HG03457 (cell line): ENCODE results near the gene PTPN14.

Experiments
- ATAC-seq: cut with Tn5 transposase; IDR thresholded peaks from one replicate; pipeline ENCODE4 v1.9.1; 2021; ENCODE audit warnings: moderate number of reproducible peaks; ENCODE audit not compliant: unreplicated experiment

Gene PTPN14

DNA sequence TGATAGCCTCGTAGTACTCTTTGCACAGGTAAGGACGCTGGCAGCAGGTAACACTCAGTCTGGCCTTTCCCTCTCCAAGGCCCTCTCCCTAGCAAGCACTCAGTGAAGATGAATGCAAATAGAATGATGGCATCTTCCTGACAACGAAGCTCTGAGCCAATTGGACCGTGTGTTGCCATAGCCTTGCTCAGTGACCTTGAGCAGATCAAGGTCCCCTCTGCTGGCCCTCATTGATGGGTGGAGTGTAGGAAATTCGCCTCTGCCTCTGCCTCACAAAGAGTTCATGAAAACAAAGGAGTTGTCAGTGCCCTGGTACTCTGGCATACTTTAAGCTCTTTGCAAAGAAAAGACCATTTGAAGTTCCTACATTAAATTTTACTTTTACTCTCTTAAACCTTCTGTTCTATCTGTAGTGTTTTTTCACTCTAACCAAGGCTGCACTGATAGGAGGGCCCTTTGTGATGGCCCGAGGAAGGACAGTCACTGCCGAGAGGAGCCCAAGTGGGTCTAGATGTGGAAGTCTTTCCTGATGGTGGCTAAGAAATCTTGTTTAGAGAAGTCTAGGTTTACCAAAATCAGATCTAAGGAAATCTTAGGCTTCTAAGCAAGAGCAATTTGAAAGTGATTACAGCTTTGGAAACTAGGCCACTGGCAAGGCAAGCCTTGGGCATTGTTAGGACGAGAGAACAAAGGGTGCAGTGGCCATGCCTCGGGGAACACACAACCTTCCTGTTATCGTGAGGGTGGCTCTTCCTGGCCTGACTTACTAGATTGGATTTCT is 232.3 kb downstream of the PTPN14 start:
- ATAC-seq = no peak

DNA sequence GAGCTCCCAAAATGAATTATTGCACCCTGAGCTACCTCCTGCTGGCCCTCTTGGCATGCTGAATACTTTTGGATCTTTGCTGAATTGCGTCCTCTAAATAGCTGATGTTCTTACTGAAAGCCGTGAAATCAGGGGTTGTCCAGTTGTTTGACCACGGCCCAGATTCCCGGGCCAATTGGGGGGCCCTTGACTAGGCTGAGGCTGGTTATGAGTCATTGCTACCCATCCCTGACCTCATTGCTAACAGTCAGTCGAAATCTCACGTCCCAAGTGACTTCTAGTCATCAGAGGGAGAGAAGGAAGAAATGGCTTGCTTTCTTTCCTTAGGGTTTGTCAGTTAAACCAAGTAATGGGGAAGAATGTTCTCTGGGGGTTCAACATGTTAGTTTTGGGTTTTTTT is 233.0 kb downstream of the PTPN14 start:
- no peak for ATAC-seq

GRCh38 chr1:214317734-214318133 is 233.7 kb downstream of the PTPN14 start:
- no peak for ATAC-seq

GRCh38 chr1:214317300-214317699 is 234.1 kb downstream of the PTPN14 start:
- no peak for ATAC-seq

DNA sequence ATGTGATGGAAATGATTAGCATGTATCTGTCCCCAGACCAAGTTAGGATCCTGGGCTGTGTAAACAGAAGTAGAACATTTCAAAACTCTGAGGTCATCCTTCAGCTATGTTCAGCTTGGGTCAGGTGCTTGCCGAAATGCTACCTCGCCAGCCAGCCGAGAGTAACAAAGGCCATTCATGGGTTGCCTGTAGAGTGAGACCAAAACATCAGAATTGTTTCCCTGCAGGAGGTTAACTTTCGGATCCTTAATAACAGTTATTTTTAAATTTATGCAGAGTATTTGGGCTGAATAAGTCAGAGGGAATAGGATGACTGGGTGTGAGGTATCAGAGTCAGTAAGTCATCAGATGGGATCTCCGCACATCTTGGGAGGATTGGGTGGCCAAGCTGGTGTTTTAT is 234.8 kb downstream of the PTPN14 start:
- no peak for ATAC-seq

DNA sequence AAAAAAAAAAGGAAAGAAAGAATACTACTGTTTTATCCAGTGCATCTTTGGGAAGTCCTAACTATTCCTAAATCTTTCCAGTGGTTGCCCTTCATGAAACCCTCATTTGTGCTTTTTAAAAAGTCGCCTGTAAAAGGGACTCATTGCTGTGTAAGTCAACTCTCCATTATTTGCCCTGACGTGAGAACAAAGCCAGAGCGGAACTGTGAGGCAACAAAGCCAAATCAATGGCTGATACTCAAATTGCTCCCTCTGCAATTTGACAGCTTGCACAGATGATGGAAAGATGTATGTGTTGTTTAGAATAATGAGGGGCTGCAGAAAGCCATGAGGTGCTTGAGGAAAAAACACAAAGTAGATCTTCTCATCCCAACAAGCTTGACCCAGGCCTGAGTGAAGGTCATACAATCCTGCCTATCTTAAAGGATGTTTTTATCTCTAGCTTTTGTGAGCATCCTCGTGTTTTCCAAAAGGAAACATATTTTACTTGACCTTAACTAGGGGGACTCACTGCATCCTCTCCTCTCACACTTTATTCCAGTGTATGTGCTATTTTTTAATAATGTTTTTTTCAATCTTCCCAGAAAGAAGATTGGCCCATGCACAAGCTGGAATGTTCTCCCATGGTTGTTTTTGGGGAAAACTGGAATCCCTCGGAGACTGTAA is 237.1 kb downstream of the PTPN14 start:
- no peak for ATAC-seq

DNA sequence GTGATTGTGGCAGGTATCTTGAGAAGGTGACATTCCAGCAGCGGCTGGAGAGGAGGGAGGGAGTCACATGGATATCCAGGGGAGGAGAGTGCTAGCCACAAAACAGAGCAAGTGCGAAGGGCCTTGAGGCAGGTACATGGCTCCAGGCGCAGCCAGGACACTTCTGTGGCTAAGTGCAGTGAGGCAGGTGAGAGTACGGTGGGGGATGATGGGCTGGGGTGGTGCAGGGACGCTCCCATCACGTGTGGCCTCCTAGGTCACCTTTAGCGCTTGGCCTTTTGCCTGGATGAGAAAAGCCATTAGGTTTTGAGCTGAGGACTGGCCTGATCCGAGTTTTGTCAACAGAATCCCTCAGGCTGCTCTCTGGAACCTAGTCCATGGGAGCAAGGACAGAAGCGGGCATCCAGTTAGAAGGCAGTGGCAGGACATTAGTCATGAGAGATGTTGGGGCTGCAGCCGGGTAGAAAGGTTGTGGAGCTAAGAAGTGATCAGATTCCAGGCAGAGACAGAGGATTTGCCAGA is 238.8 kb downstream of the PTPN14 start:
- no peak for ATAC-seq

DNA sequence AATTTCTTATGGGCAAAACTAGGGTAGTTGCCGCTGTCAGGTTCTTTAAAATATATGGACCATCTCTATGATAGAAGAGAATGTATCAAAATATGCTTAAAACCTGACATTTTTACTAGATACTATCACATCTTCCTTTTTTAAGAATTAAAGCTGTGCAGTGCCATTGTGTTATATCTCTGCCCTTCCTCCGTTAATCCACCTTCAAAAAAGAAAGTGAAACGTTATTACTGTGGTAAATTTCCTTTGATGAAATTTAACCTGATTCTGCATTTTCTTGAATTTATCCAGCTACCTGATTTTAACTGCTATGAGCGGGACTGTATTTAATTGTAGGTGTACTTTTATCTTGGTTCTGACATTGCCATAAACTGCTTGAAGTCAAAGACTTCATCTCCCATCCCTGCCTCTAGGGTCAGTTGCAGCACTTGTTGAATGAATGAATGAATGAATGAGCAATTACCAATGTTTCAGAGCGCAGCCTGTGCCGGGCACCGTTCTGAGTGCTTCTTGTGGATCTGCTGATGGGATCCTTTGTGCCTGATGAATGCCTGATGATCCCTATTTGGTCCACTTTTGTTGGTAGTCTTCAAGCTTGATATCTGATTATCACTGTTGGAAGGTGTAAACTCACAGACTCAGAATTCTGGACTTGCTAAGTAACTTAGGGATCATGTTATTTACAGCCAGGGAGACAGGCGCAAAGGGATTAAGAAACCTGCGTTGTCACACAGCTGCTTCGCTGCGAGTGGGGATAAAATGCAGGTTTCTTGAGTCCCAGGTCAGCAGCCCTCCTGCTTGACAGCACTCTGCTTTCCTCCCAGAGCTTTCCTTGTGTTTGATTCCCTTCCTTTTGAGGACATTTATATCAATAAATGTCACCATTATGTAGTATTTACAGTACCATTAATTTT is 240.4 kb downstream of the PTPN14 start:
- no peak for ATAC-seq

- ATAC-seq = no peak
Observed at GRCh38 chr1:214310010-214310409, 241.4 kb downstream of the PTPN14 start.

- no peak for ATAC-seq
Observed at GRCh38 chr1:214306269-214306668, 245.1 kb downstream of the PTPN14 start.

DNA sequence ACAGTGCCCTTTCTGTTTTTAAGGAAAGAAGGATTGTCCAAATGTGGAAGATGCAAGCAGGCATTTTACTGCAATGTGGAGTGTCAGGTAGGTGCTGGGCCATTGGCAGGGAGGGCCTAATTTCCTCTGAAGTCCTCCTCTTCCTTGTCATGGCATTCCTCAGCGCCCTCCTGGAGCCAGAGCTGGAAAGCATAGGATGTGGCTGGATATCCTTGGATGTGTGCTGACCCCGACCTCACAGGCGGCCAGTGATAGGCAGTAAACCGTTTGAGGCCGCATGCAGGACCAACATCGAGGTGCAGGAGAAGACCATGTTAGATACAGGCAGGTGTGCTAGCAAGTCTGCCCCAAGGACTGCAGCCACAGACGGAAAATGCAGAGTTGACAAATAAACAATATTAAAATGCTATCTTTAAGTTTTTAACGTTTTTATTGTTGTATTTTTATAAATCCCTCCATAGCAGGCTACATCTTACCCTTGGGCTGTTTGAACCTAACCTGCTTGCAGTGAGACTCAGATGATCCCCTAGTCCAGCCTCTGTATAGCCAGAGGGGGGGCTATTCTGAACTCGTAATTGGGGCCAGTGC is 246.1 kb downstream of the PTPN14 start:
- ATAC-seq = no peak

- ATAC-seq = no peak
Observed at GRCh38 chr1:214303141-214303930, 248.1 kb downstream of the PTPN14 start.

- no peak for ATAC-seq
Observed at GRCh38 chr1:214301526-214301925, 249.9 kb downstream of the PTPN14 start.

- ATAC-seq = no peak
Observed at GRCh38 chr1:214300149-214300780, 251.1 kb downstream of the PTPN14 start.
